PC-3 (cell line): ENCODE data around the gene HDAC4.

Experiments used
- EZH2 ChIP-seq: fragments of 300-600 bp; sonication (generic); IDR thresholded peaks from one replicate; pipeline ENCODE4 v1.6.1; 2017; ENCODE audit warnings: antibody characterized with exemption, mild to moderate bottlenecking, low read length; ENCODE audit not compliant: unreplicated experiment
- EZH2phosphoT487 ChIP-seq: fragments of 300-600 bp; sonication (generic); IDR thresholded peaks from 2 replicates; pipeline ENCODE4 v1.6.1; 2018; ENCODE audit warnings: mild to moderate bottlenecking, antibody characterized with exemption, low read length, borderline replicate concordance
- TF ChIP-seq, protein P1 (sequence below): fragments of 300-600 bp; sonication (generic); conservative IDR thresholded peaks from 2 replicates; pipeline ENCODE4 v1.5.1; 2017; ENCODE audit warnings: antibody characterized with exemption, low read depth, mild to moderate bottlenecking, low read length

DNA sequence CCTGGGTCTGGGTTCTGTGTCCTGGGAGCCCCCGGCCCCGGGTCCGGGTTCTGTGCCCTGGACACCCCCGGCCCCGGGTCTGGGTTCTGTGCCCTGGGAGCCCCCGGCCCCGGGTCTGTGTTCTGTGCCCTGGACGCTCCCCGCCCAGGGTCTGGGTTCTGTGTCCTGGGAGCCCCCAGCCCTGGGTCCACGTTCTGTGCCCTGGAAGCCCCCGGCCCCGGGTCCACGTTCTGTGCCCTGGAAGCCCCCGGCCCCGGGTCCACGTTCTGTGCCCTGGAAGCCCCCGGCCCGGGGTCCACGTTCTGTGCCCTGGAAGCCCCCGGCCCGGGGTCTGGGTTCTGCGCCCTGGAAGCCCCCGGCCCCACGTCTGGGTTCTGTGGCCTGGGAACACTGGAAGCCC, 299.0 kb downstream of the HDAC4 start:
- TF ChIP-seq, protein P1, sequence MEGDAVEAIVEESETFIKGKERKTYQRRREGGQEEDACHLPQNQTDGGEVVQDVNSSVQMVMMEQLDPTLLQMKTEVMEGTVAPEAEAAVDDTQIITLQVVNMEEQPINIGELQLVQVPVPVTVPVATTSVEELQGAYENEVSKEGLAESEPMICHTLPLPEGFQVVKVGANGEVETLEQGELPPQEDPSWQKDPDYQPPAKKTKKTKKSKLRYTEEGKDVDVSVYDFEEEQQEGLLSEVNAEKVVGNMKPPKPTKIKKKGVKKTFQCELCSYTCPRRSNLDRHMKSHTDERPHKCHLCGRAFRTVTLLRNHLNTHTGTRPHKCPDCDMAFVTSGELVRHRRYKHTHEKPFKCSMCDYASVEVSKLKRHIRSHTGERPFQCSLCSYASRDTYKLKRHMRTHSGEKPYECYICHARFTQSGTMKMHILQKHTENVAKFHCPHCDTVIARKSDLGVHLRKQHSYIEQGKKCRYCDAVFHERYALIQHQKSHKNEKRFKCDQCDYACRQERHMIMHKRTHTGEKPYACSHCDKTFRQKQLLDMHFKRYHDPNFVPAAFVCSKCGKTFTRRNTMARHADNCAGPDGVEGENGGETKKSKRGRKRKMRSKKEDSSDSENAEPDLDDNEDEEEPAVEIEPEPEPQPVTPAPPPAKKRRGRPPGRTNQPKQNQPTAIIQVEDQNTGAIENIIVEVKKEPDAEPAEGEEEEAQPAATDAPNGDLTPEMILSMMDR, result no peak
- TF ChIP-seq EZH2 (no peak), EZH2phosphoT487 (no peak)
